ENCODE data around the gene SUSD3.
"Not testable (repeated sequence)": the region's sequence is repeated elsewhere in the genome, so short reads cannot be mapped to it uniquely, and the experiment has no call there.

Gene SUSD3

DNA sequence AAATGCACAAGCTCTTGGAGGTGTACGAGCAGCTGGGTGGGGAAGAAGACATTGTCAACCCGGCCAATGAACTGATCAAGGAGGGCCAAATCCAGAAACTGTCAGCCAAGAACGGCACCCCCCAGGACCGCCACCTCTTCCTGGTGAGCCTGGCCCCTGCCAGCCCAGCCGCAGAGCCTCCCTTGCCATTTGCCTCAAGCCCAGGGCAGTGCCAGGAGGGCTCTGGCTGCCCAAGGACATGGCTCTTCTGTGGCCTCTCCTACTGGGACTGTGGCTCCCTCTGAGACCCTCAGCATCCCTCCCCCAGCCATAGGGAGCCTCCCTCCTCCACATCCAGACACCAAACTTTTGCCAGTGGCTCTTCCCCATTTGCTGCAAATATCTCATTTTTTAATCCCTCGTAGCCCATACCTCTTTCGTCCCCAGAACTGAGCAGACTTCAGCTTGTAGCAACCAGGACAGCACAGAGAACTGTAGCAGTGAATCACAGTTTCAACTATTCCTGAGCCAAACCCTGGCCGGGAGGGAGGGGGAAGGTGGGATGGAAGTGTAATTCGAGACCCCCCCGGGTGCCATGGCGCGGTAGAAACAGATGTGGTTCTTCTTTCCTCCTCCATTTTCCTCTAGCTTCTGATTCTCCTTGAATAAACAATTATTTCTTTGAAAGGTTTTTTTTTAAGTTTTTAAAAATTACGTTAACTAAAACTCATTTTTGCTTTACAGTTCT, 44.5 kb upstream of the SUSD3 start:
- POLR2A ChIA-PET (ENCODE audit: low non-redundant PET) = no interaction called here
- TF ChIP-seq, protein P1, sequence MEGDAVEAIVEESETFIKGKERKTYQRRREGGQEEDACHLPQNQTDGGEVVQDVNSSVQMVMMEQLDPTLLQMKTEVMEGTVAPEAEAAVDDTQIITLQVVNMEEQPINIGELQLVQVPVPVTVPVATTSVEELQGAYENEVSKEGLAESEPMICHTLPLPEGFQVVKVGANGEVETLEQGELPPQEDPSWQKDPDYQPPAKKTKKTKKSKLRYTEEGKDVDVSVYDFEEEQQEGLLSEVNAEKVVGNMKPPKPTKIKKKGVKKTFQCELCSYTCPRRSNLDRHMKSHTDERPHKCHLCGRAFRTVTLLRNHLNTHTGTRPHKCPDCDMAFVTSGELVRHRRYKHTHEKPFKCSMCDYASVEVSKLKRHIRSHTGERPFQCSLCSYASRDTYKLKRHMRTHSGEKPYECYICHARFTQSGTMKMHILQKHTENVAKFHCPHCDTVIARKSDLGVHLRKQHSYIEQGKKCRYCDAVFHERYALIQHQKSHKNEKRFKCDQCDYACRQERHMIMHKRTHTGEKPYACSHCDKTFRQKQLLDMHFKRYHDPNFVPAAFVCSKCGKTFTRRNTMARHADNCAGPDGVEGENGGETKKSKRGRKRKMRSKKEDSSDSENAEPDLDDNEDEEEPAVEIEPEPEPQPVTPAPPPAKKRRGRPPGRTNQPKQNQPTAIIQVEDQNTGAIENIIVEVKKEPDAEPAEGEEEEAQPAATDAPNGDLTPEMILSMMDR (conservative IDR thresholded peaks at IDR 0.05; ENCODE audit: low read depth) = no peak

DNA sequence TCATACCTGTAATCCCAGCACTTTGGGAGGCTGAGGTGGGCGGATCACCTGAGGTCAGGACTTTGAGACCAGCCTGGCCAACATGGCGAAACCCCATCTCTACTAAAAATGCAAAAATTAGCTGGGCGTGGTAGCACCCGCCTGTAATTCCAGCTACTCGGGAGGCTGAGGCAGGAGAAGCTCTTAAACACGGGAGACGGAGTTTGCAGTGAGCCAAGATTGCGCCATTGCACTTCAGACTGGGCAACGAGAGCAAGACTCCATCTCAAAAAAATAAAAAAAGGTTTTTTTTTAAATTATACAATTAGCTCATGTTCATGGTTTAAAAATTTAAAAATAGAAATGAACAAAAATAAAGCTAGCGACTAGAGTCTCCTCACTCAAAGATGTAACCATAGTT, 43.3 kb upstream of the SUSD3 start:
- CTCF ChIA-PET = interaction anchor here (0.6 to 1.0 kb wide), 2 partner anchors 12 to 353 kb away, joined by 4 read pairs; no protein-coding TSS in a partner anchor

More for the DNA sequence above, 44.5 kb upstream of the SUSD3 start:
- no peak overlapping the region for H3K27ac ChIP-seq
- CTCF ChIA-PET = interaction anchor here (0.6 to 2.1 kb wide), 2 partner anchors 10 to 238 kb away, joined by 3 to 7 read pairs; no protein-coding TSS in a partner anchor
- no peak for DNase-seq (ENCODE audit: low spot score)

DNA sequence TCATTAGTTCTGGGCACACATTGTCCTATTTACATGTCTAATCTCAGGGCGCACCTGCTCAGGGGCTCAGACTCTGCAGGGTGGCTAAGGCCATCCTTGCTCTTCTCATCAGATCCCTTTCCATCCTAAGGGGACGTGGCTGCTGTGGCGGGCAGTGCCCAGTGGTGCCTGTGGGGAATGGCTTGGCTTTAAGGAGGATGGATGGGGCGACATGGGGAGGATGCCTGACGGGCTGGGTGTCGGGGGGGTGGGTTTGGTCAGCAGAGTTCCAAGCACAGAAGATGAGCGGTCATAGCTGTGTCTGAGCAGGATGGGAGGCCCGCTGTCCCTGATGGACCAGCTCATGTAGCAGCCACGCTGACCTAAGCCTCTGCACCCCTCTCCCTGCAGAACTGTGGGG, 40.9 kb upstream of the SUSD3 start:
- no peak for DNase-seq (ENCODE audit: low spot score)
- POLR2A ChIA-PET (ENCODE audit: low non-redundant PET) = no interaction called here
- TF ChIP-seq, protein P1 (conservative IDR thresholded peaks at IDR 0.05; ENCODE audit: low read depth) = no peak
- CTCF ChIA-PET = interaction anchor here (1.3 kb wide), 1 partner anchor 14 kb away, joined by 5 read pairs; no protein-coding TSS in a partner anchor
- H3K27ac ChIP-seq = no peak overlapping the region

More for the DNA sequence above, 43.3 kb upstream of the SUSD3 start:
- not testable (repeated sequence) for H3K27ac ChIP-seq; DNase-seq (ENCODE audit: low spot score)
- POLR2A ChIA-PET (ENCODE audit: low non-redundant PET) = interaction anchor here (0.6 kb wide), 1 partner anchor 105 kb away, joined by 3 read pairs; no protein-coding TSS in a partner anchor

DNA sequence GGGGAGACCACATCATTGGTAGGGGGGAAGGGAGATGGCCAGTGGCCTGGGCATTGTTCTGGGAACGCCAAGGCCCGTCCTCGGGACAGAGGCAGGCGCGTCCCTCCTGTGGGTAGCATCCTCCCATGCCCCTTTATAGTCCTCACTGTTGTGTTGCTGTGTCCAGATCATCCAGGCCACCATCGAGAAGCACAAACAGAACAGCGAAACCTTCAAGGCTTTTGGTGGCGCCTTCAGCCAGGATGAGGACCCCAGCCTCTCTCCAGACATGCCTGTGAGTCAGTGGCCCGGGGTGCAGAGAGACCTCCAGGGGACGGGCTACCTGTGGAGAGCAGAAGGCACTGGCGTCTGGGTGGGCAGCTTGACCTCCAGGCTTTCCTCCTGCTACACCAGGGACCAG, 38.4 kb upstream of the SUSD3 start:
- CTCF ChIA-PET = interaction anchor here (1.4 kb wide), 1 partner anchor 16 kb away, joined by 3 read pairs; no protein-coding TSS in a partner anchor
- POLR2A ChIA-PET (ENCODE audit: low non-redundant PET) = no interaction called here
- DNase-seq (ENCODE audit: low spot score) = no peak
- no peak overlapping the region for H3K27ac ChIP-seq
- TF ChIP-seq, protein P1 (conservative IDR thresholded peaks at IDR 0.05; ENCODE audit: low read depth) = no peak

DNA sequence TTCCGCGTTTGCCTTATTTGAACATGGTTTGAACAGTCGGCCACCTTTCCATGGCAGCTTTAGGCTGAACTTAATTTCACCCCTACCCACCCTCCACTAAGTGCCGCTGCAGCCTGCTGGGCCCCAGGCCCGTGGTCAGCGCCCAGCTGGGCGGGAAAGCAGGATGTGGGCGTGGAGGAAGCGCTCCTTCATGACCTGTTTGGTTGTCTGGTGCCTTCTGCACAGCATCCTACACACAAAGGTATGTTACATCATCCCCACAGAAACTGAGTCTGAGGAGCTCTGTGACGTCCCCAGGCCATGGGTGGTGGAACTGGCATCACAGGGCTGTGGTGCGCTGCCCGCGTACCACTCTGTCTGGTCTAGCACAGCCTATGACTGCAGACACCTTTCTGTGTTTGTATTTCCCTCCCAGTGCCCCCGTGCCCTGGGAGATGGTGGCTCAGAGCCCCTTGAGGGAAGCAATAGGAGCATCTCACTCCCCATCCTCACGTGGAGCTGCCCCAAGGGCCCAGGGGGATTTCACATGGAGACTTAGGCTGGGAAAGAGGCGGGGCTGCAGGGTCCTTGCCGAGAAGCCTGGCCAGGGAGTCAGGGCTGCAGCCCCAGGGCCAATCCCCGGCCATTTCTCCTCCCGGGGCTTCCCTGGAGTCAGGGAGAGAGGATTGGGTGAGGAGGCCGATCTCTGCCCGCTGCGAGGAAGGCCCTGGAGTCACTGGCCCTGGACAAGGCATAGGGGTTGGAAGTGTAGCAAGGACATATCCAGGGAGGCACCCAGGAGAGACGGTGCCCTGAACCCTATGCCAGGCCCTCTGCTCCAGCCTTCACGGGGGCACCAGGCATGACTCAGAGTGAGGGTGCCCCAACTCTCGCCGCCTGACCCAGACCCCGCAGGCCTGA, 37.5 kb upstream of the SUSD3 start:
- TF ChIP-seq, protein P1 (conservative IDR thresholded peaks at IDR 0.05; ENCODE audit: low read depth) = no peak
- DNase-seq (ENCODE audit: low spot score) = no peak
- ChIA-PET CTCF (no interaction called here), POLR2A (ENCODE audit: low non-redundant PET) (no interaction called here)
- no peak overlapping the region for H3K27ac ChIP-seq

DNA sequence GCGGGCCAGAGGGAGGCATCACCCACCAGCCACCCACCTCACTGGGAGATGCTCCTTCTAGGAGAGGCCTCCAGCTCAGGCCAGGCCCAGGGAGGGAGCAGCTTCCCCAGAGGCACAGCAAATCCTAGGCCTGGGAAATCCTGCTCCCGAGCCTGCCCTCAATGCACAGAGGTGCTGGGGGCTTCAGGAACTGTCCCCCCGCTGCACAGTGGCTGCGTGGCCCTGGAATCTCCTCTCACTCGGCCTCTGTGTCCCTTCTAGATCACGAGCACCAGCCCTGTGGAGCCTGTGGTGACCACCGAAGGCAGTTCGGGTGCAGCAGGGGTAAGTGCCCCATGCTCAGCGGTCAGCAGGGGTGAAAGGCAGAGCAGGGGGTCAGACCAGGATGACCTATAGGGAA, 36.4 kb upstream of the SUSD3 start:
- CTCF ChIA-PET = interaction anchor here (0.6 kb wide), 2 partner anchors 88 to 257 kb away, joined by 3 read pairs; partner anchors contain the start of gene BICD2
- TF ChIP-seq, protein P1 (conservative IDR thresholded peaks at IDR 0.05; ENCODE audit: low read depth) = no peak
- DNase-seq (ENCODE audit: low spot score) = no peak
- H3K27ac ChIP-seq = no peak overlapping the region
- POLR2A ChIA-PET (ENCODE audit: low non-redundant PET) = no interaction called here
